ENCODE data around the gene ADIRF.
A peak's percentile ranks its signal among the peaks of the same experiment; 100 is the strongest.
"Not testable (repeated sequence)": the region's sequence is repeated elsewhere in the genome, so short reads cannot be mapped to it uniquely, and the experiment has no call there.

ADIRF gene

DNA sequence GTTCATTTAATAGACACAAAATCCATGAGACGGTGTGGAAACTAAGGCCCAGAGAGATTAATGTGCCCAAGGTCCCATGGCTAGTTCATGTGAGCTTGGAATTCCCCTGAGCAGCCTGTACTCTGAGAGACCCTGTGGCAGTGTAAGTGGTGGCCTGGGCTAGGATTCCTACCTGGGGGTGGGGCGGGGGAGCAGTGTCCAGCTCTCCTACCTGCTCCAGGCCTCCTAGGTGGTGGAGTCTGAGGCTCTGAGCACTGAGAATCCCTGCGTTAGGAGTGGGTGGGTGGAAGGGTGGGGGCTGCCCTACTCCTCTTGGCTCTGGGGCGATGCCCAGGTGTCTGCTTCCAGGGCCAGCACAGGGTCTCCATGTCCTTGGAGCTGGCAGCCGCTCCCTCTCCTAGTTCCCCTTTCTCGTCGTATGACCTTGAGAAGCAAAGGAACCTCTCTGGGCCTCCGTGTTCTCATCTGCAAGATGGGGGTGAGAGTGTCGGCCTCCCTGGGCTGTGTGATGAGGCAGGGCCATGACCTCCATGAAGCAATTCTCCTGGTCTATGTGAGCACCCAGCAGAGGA is 7.3 kb upstream of the ADIRF start:
- DNase-seq (ENCODE audit: low read depth, low spot score), result no peak

DNA sequence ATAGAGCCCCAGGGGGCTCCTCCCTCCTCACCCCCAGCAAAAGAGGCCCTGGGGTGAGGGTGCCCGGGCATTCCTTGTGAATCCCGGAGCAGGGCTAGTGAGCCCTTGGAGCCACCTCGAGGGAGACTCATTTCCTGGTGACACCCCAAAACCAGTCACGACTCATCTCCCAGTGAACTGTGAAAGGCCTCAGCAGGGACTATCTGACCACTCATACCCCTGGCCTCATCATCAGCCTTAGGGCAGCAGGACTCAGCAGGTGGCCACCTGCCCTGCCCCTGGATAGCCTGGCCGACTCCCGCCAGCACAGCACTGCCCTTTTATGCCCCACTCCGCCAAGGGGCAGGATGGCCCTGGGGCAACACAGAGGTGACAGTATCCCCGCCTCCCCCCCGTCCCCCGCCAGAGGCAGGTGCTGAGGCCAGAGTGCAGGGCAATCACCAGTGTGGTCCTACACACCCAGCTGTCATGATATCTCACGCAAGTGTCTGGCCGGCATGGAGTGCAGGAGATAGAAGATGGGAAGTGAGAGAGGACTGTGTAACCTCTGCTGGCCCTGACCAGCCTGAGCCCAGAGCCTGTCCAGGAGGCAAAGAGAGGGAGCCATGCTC is 6.7 kb upstream of the ADIRF start:
- DNase-seq (ENCODE audit: low read depth, low spot score), result no peak

GRCh38 chr10:86962136-86962980 is 5.9 kb upstream of the ADIRF start:
- no peak for DNase-seq (ENCODE audit: low read depth, low spot score)

DNA sequence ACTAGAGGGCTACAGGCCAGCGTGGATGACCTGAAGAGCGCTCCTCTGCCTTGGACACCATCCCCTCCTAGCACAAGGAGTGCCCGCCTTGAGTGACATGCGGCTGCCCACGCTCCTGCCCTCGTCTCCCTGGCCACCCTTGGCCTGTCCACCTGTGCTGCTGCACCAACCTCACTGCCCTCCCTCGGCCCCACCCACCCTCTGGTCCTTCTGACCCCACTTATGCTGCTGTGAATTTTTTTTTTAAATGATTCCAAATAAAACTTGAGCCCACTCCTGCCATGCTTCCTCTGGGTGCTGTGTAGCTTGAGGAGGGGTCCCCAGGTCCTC is 5.3 kb upstream of the ADIRF start:
- no peak for DNase-seq (ENCODE audit: low read depth, low spot score)

- no peak for DNase-seq (ENCODE audit: low read depth, low spot score)
Observed at GRCh38 chr10:86963341-86963919, 4.9 kb upstream of the ADIRF start.

- no peak for DNase-seq (ENCODE audit: low read depth, low spot score)
Observed at GRCh38 chr10:86964061-86964846, 4.0 kb upstream of the ADIRF start.

DNA sequence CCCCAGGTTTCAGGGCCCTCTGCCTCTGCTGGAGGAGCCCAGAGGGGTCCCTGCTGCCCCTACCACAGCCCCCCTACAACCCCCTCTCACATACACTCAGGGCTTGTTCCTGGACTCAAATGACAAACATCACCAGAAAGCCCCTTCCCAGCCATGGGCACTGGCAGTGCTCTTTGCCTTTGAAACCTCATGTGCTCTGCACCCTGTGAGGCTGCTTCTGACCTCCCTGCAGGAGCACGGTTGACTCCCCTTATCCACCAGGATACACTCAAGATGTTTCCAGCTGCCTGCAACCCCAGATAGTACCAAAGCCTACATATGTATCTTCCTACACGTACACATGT is 3.5 kb upstream of the ADIRF start:
- no peak for DNase-seq (ENCODE audit: low read depth, low spot score)

DNA sequence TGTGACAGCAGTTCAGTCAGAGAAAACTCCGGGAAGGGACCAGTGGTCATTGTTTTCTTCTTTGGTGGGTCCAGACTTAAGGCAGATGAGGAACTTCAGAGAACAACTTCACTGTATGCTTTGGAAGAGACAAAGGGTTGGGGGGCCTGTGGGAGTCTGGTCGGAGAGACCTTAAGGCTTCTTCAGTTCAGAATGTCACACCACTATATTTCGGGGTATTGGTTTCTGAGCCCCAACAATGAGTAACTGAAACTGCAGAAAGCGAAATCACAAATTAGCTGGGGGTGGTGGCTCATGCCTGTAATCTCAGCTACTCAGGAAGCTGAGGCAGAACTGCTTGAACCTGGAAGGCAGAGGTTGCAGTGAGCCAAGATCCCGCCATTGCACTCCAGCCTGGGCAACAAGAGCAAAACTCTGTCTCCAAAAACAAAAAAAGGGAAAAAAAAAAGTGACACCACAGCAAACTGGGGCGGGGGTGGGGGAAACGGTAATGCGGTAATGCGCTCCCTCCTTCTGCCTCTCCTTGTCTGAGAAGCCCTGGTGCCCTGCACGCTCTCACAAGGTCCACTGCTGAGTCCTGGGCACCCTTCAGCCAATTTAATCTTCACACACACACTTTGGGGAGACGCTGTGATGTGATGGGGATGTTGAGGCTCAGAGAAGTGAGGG is 2.2 kb upstream of the ADIRF start:
- no peak for DNase-seq (ENCODE audit: low read depth, low spot score)

GRCh38 chr10:86967481-86967941 is 771 bp upstream of the ADIRF start:
- no peak for DNase-seq (ENCODE audit: low read depth, low spot score)

- DNase-seq (ENCODE audit: low read depth, low spot score), result no peak
Observed at GRCh38 chr10:86968994-86969355, 693 bp downstream of the ADIRF start.

- DNase-seq (ENCODE audit: low read depth, low spot score), result no peak
Observed at GRCh38 chr10:86969421-86970041, 1.2 kb downstream of the ADIRF start.

GRCh38 chr10:86970162-86970981 is 2.1 kb downstream of the ADIRF start:
- no peak for DNase-seq (ENCODE audit: low read depth, low spot score)

DNA sequence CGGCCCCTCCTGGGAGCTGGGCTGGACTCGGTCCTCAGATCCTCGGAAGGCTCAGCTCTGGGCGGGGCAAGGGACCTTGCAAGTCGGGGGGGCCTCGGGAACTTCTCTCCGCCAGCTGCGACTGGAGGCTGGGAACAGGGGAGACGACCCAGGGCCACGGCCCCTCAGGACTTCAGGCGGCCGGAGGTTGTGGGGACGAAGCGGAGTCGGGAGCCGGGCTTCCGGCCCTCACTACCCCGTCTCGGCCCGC is 2.6 kb downstream of the ADIRF start:
- no peak for DNase-seq (ENCODE audit: low read depth, low spot score)

DNA sequence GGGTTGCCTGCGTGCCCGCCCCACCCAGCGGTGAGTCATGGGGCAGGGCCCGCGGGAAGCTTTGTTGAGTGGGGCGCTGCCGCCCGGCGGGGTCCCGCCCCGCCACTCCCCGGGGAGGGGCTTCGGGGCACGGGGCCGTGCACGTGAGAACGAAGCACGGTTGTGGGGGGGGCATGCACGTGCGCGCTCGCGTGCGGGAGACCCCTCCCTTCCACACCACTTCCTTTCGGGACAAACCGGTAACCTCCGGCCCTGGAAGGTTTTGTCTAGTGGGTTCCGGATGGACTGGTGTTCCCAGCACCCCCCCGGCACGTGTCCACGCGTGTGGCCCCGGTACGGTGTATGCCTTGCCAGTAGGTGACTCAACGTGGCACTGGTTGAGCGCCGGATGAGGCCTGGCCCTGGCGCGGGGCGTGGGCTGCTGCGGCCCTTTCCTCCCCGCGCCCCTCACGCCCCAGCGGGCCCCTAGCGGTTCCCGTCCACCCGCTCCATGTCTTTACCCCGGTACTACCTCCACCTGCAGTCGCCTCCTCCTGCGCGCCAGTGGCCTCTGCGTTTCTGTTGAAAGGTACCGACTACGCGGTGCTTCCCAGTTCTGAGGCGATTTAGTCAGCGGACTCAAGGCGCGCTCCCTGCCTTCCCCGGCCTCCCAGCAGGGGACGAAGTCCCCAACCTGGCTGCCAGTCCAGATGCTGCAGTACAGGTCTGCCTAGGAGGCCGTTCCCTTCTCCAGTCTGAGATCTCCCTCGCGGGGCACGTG is 3.1 kb downstream of the ADIRF start:
- peak; percentile 83 for DNase-seq (ENCODE audit: low read depth, low spot score)

GRCh38 chr10:86972613-86973380 is 4.5 kb downstream of the ADIRF start:
- no peak for DNase-seq (ENCODE audit: low read depth, low spot score)

DNA sequence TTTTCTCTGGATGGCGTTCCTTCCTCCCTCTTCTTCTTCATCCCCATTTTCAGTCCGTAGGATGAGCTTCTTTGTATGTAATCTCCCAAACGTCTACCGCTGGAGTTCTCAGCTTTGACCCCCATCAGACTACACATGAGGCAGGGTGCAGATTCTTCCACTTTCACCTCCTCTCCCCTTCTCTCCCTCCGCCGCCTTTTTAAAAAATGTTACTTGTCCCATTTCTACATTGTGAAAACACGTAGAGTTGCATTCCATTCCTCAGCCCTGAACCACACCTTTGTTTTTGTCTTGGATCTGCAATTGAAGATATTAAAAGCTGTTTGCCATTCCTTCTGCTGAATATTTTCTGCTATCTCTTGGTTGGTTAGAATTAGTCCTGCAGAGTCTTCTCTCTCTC is 6.2 kb downstream of the ADIRF start:
- no peak for DNase-seq (ENCODE audit: low read depth, low spot score)

- DNase-seq (ENCODE audit: low read depth, low spot score), result no peak
Observed at GRCh38 chr10:86976362-86977056, 8.2 kb downstream of the ADIRF start.

DNA sequence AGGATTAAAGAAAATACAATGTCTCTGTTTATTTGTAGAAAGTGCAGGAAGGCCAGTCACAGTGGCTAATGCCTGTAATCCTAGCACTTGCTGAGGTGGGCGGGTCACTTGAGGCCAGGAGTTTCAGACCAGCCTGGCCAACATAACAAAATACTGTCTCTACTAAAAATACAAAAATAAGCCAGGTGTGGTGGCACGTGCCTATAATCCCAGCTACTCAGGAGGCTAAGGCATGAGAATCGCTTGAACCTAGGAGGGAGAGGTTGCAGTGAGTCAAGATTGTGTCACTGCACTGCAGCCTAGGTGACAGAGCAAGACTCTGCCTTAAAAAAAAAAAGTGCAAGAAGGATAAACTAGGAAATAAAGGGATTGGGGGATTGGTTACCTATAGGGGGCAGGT is 10.2 kb downstream of the ADIRF start:
- DNase-seq (ENCODE audit: low read depth, low spot score), result not testable (repeated sequence)
